GM19023 (cell line): Measurements from ENCODE around the gene SPTBN2.

ENCODE experiments used
- ATAC-seq: cut with Tn5 transposase; IDR thresholded peaks from one replicate; pipeline ENCODE4 v1.9.1; 2021; ENCODE audit warnings: mild to moderate bottlenecking, moderate library complexity; ENCODE audit not compliant: unreplicated experiment

Gene SPTBN2

DNA sequence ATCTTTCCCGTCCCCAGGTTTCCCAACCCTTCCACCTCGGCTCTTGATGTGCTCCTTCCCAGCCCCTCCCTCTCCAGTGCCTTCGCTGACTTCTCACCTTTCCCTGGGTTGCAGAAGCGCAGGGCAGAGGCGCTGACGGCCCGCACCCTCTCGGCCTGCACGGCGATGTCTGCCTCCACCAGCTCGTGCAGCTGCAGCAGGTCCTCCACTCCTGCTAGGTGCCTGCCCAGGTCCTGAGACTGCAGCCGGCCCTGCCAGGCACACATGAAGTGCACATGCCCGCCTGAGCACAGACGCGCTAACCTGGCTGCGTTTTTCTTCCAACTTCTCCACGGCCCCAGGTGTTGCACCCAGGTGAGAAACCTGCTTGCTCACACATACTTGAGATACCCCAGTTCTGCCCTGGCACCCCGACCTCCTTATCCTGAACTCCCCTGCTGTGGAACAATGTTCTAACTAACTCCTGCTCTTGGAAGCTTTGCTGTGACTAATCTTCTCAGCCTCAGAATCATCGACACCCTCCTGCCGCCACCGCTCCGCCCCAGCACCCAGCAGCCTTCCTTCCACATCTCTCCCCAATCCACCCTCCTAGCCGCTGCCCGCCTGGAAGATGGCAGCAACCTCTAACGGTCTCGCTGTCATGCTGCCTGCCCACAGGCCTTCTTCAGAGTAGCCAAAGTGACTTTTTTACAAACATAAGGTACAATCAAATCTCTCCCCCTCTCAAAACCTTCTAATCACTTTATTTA lies 23.3 kb downstream of the SPTBN2 start:
- no peak for ATAC-seq

DNA sequence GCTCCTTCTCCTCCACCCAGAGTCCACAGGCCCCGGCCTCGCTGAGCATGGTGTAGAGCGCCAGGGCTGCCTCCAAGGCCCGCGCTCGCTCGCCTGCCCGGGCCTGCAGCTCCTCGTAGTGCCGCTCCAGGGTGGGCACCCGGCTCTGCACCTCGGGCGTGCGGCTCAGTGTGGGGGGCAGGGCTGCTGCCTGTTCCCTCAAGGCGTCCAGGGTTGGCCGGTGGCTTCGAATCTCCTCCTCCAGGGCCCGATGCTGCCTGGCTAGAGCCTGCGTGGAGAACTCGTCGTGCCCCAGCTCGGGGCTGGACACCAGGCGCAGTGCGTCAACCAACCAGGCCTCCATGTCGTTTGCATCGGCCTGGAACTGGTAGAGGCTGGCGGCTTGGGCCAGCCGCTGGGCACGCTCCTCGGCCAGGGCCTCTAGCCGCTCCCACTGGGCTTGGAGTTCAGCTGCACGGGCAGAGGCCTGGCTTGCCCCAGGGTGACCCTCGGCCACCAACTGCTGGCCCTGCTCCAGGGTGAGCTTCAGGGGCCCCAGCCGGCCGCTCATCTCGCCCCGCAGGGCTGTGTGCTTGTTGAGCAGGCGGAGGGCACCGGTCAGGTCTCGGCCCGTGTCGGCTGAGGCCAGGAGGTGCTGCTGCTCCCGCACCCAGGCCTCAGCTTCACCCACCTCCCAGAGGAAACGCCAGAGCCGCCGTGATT lies 24.2 kb downstream of the SPTBN2 start:
- ATAC-seq, result no peak

DNA sequence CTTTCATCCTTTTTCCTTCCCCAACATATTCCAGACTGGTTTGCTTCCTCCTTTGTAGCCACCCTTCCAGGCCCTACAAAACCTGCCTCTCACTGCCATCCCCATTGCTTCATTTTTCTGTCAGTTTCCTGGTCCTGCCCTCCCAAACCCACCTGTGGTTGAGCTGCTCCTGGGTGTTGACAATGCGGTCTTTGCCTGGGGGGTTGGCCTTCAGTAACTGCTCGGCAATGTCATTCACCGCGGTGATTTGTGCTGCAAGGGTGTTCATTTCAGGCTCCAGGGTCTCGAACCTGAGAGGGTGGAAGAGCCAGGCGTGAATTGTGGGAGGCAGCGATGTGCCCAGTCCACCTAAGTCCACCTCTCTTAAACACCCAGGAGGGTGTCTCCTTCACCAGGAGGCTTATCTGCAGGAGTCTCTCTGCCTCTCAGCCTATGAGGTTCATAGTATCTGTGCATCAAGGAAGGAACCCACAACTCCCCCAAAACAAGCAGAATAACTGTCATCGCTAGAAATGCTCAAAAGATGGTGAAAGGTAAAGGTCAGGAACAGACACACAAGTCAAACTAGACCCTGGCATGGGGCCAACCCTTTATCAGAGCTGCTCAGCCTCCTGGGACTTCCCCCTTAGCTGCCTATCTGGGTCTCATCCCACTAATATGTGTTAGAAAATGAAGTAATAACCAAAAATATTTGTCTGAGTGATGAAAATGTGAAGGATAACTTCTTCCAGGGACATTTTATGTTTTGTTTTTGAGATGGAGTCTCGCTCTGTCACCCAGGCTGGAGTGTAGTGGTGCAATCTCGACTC lies 27.4 kb downstream of the SPTBN2 start:
- ATAC-seq, result no peak

DNA sequence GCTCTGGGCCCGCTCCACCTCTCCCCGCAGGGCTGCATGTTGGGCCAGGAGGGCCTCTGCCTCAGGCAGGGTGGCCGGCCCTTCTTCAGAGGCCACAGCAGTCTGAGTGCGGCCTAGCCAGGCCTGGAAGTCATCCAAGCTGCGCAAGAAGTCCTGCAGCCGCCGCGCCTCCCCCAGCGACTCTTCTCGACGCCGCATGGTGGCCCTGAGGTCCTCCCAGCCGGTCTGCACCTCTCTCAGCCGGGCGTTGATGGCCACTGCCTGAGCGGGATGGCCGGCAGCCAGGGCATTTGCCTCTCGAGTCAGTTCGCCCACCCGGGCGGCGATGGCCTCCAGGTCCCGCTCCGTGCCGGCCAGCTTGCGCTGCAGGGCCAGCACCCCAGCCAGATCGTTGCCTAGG lies 28.3 kb downstream of the SPTBN2 start:
- ATAC-seq, result no peak

DNA sequence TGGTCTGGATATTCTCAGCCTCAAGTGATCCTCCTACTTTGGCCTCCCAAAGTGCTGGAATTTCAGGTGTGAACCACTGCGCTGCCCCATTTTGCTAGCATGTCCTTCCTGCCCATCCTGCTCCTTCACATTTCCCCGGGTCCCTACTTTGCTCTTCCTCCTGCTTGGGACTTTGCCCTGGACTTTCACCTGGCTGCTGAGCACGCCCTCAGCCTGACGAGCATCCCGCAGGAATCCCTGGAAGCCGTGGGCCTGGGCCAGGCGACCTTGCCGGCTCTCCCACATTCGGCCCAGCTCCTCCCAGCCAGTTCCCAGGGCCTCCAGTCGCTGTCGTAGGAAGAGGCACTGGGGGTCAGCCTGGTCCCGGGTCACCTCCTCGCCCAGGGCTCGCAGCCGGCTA lies 28.7 kb downstream of the SPTBN2 start:
- no peak for ATAC-seq

DNA sequence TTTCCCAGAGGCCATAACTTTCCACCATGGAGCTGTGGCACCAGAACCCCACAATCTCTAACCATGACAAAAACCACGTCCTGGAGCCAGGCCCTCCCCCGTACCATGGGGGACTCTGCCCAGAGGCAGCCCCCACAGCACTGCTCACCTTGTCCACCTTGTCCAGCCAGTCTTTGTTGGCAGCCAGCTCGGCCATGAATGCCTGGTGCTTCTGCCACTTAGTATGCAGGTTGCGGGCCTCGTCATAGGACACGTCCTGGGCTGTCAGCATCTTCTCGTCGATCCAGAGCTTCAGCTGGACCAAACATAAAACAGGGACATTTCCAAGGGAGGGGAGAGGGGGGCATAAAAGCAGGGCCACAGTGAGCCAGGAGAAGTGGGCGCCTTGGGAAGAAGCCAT lies 30.5 kb downstream of the SPTBN2 start:
- no peak for ATAC-seq

DNA sequence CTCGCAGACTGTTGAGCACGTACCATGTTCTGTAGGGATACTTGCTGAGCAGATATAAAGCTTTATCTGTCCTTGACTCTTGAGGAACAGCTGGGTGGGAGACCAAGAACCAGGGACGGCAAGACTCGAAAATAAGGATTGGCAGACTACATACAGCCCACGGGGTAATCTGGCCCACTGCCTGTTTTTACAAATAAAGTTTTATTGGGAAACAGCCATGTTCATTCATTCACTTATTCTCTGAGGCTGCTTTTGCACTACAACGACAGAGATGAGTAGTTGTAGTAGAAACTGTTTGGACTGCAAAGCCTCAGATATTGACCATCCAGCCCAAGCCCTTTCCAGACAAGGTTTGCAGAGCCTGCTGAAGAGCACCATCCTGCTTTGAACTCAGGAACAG lies 31.0 kb downstream of the SPTBN2 start:
- ATAC-seq, result no peak

DNA sequence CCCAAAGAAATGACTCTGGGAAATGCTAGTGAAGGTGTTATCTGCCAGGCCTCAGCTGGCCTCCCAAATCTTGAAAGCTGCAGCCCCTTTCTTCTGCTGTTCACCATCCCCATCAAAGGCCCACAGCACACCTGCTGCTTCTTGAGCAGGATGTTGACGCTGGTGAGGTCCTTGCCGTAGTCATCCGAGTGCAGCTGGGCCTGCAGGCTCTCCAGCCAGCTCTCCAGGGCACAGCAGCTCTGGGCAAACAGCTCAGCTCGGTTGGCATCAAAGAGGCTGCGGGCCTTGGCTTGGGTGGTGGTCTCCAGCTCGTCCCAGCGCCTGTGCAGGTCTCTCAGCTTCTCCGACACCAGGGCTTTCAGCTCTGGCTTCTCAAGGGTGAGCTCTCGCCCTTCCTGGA lies 32.9 kb downstream of the SPTBN2 start:
- no peak for ATAC-seq

DNA sequence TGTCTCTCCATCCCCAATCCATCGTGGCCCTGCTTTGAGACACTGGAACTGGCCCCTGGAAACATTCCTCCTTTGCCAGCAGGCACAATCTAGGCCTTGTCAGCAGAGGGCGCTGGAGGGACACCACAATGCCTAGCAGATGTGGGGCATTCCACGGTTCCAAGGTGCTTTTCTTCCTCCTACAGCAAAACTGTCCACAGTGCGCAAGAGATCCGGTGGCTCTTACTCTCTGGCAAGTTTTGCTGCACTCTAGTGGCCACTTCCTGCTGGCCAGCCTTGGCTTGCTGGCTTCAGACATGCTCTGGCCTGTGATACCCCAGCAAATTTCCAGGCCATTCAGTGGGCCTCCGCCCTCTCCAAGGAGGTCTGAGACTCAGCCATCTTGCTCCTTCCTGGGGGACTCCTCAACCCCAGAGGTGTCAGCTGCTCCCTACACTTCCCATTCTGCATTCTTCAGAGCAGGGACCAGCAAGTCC lies 34.2 kb downstream of the SPTBN2 start:
- no peak for ATAC-seq

DNA sequence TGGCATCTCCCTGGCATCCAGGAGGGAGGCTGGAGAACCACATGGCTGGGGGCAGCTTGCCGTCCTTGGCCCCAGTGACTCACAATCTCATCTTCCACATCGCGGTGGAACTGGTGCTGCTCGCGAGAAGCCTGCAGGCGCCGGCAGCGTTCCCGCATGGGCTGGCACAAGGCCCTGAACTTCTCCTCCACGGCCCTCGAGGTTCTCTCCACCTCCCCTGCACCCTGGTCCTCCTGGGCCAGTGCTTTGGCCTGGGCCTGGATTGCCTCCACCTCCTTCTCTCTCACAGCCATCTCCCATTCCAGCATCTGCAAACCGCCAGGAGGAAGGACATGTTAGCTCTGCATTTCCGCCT lies 35.0 kb downstream of the SPTBN2 start:
- ATAC-seq, result no peak

DNA sequence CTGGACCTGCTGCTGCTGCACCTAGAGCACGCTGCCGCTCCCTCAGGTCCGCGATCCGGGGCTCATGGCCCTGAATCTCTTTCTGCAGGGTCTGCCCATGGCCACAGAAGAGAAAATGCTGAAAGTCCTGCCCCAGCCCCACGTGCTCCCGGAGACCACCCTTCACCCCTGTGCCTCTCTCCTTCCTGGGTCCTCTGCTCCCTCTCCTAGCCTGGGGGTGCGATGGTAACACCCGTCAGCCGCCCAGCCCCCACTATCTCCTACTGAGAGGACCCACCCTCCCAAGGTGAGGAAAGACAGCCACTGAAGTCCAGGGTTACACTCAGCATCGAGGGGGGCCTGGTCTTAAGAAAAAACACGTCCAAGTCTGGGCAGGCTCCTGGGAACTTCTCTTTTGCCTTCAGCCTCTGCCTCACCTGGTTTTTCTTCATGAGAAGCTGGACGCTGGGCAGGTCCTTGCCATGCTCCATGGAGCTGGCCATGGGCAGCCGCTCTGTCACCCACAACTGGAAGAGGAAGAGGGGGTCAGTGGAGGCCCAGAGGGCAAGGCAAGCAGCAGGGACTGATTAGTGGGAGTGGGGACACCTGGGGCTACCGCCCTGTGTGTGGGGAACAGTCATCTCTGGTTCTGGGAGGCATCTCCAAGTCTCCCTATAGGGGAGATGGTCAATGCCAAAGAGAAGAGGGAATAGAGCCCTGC lies 35.5 kb downstream of the SPTBN2 start:
- ATAC-seq, result no peak

DNA sequence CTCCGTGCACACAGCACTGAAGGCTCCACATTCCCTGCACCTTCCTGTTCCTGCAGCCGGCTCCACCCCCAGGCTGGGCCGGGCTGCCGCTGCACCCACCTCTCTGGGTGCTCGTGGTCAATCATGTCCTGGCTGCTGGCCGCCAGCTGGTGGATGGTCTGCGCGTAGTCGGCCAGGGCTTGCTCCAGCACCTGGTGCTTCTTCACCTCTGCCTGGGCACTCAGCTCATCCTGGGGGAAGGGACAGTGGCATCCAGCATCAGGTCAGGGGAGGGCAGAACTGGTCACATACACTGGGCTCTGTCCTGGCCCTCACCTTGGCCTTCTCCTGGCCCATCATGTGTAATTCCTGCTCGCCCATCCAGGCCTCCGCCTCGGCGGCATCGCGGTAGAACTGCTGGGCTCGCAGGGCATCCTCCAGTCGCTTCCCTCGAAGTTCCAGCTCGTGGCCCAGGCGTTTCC lies 36.1 kb downstream of the SPTBN2 start:
- no peak for ATAC-seq

DNA sequence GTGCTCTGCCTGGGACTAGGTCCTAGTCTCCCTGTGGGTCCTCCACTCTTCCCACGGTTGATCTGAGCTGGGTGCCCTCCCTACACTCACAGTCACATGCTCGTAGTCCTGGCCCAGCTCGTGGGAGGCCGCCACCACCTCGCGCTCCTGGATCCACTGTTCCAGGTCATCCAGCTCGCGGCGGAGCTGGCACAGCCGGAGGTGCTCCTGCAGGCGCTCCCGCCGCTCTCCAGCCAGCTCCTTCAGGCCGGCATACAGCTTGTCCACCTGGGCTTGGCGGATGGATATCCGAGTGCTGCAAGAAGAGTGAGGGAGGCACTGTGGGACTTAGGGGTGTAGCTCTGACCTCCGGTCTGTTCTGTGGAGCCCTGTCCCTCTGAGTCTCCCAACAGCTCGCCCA lies 36.6 kb downstream of the SPTBN2 start:
- ATAC-seq, result no peak

DNA sequence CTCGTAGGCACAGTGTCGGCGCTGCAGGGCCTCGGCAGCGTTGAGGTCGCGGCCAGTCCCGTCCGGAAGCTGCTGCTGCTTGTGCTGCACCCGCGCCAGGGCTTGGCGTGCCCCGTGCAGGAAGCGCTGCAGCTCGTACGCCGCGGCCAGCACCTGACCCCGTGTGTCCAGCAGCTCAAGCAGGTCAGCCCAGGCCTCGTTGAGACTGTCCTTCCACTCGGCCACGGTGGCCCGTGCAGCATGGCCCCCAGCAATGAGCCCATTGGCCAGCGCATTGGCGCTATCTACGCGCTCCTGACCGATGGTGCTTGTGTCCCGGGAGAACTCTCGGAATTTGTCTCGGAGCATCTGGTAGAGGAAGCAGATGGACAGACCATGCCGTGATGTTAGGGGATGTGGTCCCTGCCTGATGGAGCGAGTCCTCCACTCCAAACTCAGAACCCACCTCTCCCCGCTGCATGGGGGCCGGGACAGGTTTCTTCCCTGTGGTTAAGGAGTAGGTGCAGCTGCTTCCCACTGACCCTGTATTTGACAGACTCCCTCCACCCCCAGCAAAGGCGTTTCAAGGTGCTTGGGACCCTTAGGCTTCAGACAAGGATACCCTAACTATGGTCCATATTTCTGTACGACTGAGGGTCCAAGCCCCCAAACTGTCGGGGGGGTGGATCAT lies 37.6 kb downstream of the SPTBN2 start:
- ATAC-seq, result no peak

DNA sequence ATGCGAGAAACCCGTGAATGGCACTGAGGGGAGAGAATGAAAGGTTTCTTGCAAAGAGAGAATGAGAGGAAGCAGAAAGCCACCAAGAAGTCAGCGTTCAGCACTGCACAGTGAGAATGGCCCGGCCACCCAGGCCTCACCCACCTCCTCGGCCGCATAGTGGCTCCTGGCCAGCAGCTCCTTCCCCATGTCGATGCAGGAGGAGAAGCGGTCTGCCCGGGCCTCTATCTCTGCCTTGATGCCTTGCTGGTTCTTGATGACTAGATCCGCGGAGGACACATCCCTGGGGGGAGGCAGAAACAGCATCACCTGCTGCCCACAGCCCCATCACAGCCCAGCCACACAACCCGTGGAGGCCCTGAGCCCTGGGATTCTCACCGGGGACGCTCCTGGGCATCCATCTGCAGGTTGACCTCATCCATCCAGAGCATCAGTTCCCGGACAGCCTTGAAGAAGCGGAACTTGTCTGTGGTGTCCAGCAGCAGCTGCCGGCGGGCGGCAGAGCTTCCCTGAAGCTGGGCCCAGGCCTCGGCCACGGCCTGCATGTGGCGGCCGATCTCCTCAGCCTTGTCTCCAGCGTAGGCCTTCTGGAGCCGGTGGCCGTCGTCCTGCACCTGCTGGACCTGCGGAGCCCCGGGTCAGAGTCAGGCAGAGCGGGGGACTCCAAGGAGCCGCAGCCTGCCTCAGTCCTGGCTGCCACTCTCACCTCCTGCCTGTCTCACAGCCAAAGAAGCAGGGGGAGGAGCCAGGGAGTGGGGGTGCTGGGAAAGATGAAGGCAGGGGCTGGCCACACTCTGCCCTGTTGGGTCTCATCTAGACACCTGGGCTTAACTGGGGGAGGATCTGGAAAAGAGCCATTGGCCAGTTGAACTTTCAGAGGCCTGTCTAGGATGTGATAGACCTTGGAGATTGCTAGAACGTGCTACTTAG lies 39.1 kb downstream of the SPTBN2 start:
- ATAC-seq, result no peak

DNA sequence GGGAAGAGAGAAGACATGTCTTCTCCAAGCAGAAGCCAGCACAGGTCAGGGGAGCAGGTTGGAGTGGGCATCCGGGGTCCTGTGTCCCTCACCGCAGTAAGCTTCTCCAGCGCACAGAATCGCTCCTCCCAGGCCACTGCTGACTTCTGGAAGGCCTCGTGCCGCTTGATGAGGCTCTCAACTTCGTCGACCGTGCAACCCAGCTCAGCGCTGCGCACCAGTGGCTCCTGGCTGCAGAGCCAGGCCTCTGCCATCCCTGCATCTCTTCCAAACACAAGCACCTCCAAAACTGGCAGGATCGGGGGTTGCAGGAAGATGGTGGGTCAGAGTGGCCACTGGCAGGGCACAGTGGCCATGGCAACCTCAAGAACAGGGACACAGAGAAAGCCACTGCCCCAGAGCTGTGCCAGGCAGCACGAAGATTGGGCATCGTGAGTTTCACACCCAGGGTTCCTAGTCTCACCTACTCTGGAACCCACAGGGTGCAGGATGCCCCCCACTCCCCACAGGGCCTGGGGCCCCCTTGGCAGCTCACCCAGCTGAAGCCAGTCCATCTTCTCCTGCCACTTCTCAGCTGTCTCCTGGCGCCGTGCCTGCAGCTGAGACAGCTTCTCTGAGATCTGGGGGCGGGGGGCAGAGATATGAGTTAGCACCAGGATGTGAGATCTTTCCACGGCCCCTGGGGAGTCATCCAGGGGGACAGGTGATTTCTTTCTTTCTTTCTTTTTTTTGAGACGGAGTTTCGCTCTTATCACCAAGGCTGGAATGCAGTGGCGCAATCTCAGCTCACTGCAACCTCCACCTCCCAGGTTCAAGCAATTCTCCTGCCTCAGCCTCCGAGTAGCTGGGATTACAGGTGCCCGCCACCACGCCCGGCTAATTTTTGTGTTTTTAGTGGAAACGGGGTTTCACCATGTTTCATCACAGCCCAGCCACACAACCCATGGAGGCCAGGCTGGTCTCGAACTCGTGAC lies 40.2 kb downstream of the SPTBN2 start:
- ATAC-seq, result no peak

DNA sequence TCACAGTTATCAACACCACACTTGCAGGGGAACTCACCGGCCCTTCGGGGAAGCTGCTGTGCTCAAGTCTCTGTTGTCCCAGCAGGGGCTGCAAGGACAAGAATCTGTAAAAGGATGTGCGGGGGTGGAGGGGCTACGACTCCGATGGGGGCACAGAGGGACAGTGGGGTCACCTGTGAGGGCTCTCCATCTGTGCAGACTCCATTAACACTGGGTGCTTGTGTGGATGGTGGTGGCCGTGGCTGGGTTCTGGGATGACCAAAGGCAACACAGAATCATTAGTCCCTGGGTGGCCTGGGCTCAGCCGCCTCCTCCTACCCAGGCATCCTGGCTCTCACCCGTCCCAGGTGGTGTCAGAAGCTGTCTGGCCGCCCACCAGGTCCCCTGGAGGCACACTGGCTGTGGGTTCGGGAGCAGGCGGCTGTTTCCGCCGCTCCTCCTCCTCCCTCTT lies 41.2 kb downstream of the SPTBN2 start:
- no peak for ATAC-seq
